ENCODE data around the gene GSTM1. TPM values are rescaled to one million over a fixed set of nuclear protein-coding genes. Genes with fewer than 3 reads are reported as not detected.
"Not testable (repeated sequence)": the region's sequence is repeated elsewhere in the genome, so short reads cannot be mapped to it uniquely, and the experiment has no call there.

Gene GSTM1
- total RNA-seq, 4 donors from 2014 or later: 42.7 TPM; not detected in 3

- TF ChIP-seq CTCF (IDR thresholded peaks at IDR 0.05; ENCODE audit: low read depth): no peak
Measured at GRCh38 chr1:109689844-109690405, 2.3 kb downstream of the GSTM1 start.

GRCh38 chr1:109691759-109692158 is 4.1 kb downstream of the GSTM1 start:
- TF ChIP-seq CTCF (IDR thresholded peaks at IDR 0.05; ENCODE audit: low read depth): no peak

- TF ChIP-seq CTCF (IDR thresholded peaks at IDR 0.05; ENCODE audit: low read depth): no peak
Measured at GRCh38 chr1:109697066-109697465, 9.4 kb downstream of the GSTM1 start.

- no peak for TF ChIP-seq CTCF (IDR thresholded peaks at IDR 0.05; ENCODE audit: low read depth)
Measured at GRCh38 chr1:109704173-109704572, 16.6 kb downstream of the GSTM1 start.

GRCh38 chr1:109705411-109705810 is 17.8 kb downstream of the GSTM1 start:
- TF ChIP-seq CTCF (IDR thresholded peaks at IDR 0.05; ENCODE audit: low read depth): no peak

GRCh38 chr1:109711593-109712320 is 24.1 kb downstream of the GSTM1 start, which contains the start of gene GSTM5:
Gene GSTM5 (plus strand): TSS chr1:109712251. CDS start chr1:109712313, 62 bp downstream.
- TF ChIP-seq CTCF (IDR thresholded peaks at IDR 0.05; ENCODE audit: low read depth): not testable (repeated sequence)

GRCh38 chr1:109712321-109712864 is 24.8 kb downstream of the GSTM1 start:
- TF ChIP-seq CTCF (IDR thresholded peaks at IDR 0.05; ENCODE audit: low read depth): no peak

All from subcutaneous adipose tissue (tissue), 4 donors.